Mucosa of descending colon (tissue), 3 donors: ENCODE results near the gene FBXO15. TPM values are rescaled to one million over a fixed set of nuclear protein-coding genes. Genes with fewer than 3 reads are reported as not detected.

Experiments used
- ATAC-seq: fragments of 200-7000 bp; cut with Tn5 transposase; one replicate; pipeline ENCODE4 v1.9.1; 2020; ENCODE audit warnings: mild to moderate bottlenecking, moderate library complexity
- DNase-seq, 3 donors: peaks; one replicate each; pipeline ENCODE4 v3.0.0-alpha.2; 2020
- H3K36me3 ChIP-seq: fragments of 200-600 bp; one replicate; pipeline ENCODE4 v1.8.0; 2021; ENCODE audit warnings: low read depth, mild to moderate bottlenecking
- H3K4me1 ChIP-seq: fragments of 200-600 bp; one replicate; pipeline ENCODE4 v1.8.0; 2021; ENCODE audit warnings: low read depth, mild to moderate bottlenecking
- H3K4me3 ChIP-seq: fragments of 200-600 bp; one replicate; pipeline ENCODE4 v1.8.0; 2021; ENCODE audit warnings: mild to moderate bottlenecking
- H3K9me3 ChIP-seq: fragments of 200-600 bp; one replicate; pipeline ENCODE4 v1.8.0; 2021; ENCODE audit warnings: mild to moderate bottlenecking
- CTCF ChIP-seq: fragments of 200-600 bp; IDR thresholded peaks from one replicate; pipeline ENCODE4 v1.8.0; 2022; ENCODE audit warnings: antibody characterized with exemption, mild to moderate bottlenecking
- intact Hi-C, 2 donors: fragments of 100-400 bp; cut with DNase I in 1 of 2; cut with micrococcal nuclease in 1 of 2; formaldehyde crosslinking; loops; one replicate each; pipeline versions ENCODE4 v1.11.0 to v1.11.1; 2022; cut with DNase I, micrococcal nuclease
- total RNA-seq, 3 donors: library from RNA; stranded (reverse); fragmentation: NEBNext Ultra II Directional in 2 of 3; extraction: Animal tissue kit (Norgen Biotek cat#: 25700) in 2 of 3; gene quantifications; one replicate each; pipeline versions ENCODE4 v1.2.1 to v1.2.4, GENCODE V29; 2021 to 2023
- donor health status: DM: no; HTN: no; CAD: no; lungs with moderate emphysema.
- donor health status: DM: no; HTN: no; CAD: no.
- donor health status: DM: no; HTN: yes; CAD: no.

The FBXO15 gene
- total RNA-seq, 3 donors from 2014 or later = 0.43 to 1.0 TPM; not detected in 1

GRCh38 chr18:74179623-74180199 lies 32.1 kb upstream of the FBXO15 start:
- H3K9me3 ChIP-seq = no peaks in the 10 kb centered on the region
- no peak overlapping the region for H3K4me3 ChIP-seq
- intact Hi-C loops = no loop called here
- ATAC-seq (no peak), DNase-seq (no peak)
- no peaks in the 10 kb centered on the region for H3K36me3 ChIP-seq
- no peak for TF ChIP-seq CTCF
- no peaks in the 10 kb centered on the region for H3K4me1 ChIP-seq

GRCh38 chr18:74178884-74179283 lies 31.2 kb upstream of the FBXO15 start:
- H3K36me3 ChIP-seq = no peaks in the 10 kb centered on the region
- TF ChIP-seq CTCF = no peak
- intact Hi-C loops = no loop called here
- H3K9me3 ChIP-seq = no peaks in the 10 kb centered on the region
- no peak overlapping the region for H3K4me3 ChIP-seq
- H3K4me1 ChIP-seq = no peaks in the 10 kb centered on the region
- no peak for DNase-seq
- ATAC-seq = no peak

GRCh38 chr18:74175658-74176057 lies 28.0 kb upstream of the FBXO15 start:
- H3K9me3 ChIP-seq = no peaks in the 10 kb centered on the region
- H3K4me1 ChIP-seq = no peaks in the 10 kb centered on the region
- TF ChIP-seq CTCF = no peak
- no peaks in the 10 kb centered on the region for H3K36me3 ChIP-seq
- ATAC-seq (peak; percentile 54), DNase-seq (no peak)
- intact Hi-C loops = no loop called here
- no peak overlapping the region for H3K4me3 ChIP-seq

GRCh38 chr18:74173434-74173750 lies 25.8 kb upstream of the FBXO15 start:
- DNase-seq (no peak), ATAC-seq (no peak)
- H3K4me3 ChIP-seq = no peak overlapping the region
- no peak for TF ChIP-seq CTCF
- intact Hi-C loops = no loop called here
- H3K36me3 ChIP-seq = no peaks in the 10 kb centered on the region
- no peaks in the 10 kb centered on the region for H3K4me1 ChIP-seq
- H3K9me3 ChIP-seq = no peaks in the 10 kb centered on the region

GRCh38 chr18:74172697-74173433 lies 25.2 kb upstream of the FBXO15 start:
- Histone ChIP-seq H3K4me1 (no peaks in the 10 kb centered on the region), H3K36me3 (no peaks in the 10 kb centered on the region), H3K4me3 (no peak overlapping the region), H3K9me3 (no peaks in the 10 kb centered on the region)
- intact Hi-C loops = no loop called here
- TF ChIP-seq CTCF = no peak
- DNase-seq (no peak), ATAC-seq (no peak)
